ENCODE data around the gene CEP63.
"Not testable (repeated sequence)": the region's sequence is repeated elsewhere in the genome, so short reads cannot be mapped to it uniquely, and the experiment has no call there.

CEP63 gene

DNA sequence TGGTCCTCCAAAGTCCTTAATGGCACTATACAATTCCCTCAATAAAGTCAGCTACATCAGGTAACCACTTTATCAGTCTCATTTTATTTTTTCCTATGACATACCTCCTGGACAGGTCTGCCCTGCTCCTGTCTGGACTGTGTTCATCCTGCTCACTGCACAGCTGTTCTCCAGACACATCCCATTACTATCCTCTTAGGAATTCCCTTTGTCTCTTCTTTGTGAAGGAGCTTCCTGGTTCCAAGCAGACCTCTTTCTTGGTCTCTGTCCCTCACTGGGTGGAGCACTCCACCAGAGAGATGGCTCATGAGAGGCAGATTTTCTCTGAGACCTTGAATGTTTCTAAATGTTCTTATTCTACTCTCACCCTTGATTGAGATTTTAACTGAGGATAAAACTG is 104.9 kb downstream of the CEP63 start:
- peak; percentile 12 for DNase-seq

DNA sequence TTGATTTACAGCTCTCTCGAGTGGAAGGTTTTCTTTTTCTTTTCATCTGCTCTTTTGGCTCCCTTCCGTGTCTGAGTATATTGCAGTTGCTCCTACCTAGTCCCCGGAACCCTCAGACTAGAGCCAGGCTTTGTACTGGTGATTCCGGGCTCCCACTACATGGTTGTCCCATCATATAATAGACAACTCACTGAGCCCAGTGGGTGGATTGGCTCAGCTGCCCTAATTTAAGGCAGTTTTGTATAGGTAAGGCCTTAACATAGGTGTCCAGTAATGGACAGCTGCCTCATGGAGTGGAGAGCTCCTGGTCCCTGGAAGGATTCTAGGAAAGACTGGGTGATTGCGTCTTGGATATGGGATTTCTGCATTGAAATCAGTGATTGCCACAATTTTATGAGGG is 106.9 kb downstream of the CEP63 start:
- peak; percentile 15 for DNase-seq

DNA sequence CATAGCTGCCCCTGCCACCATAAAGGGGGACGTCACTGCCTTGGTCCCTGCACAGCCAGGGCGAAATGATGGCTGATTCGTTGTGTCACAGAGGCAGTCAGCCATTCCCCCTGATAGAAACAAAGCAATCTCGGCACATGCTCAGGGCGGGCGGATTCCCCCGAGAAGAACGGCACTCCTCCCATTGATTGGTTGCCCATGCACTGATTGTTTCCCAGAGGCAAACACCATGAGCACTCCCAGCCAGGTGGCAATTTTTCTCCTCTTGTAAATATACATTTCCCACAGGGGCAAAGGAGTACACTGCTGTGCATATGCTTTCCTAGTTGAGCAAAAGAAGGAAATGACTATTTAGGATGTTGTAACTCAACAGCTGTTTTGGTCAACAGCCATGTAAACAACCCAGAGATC is 108.5 kb downstream of the CEP63 start:
- peak; percentile 74 for DNase-seq

DNA sequence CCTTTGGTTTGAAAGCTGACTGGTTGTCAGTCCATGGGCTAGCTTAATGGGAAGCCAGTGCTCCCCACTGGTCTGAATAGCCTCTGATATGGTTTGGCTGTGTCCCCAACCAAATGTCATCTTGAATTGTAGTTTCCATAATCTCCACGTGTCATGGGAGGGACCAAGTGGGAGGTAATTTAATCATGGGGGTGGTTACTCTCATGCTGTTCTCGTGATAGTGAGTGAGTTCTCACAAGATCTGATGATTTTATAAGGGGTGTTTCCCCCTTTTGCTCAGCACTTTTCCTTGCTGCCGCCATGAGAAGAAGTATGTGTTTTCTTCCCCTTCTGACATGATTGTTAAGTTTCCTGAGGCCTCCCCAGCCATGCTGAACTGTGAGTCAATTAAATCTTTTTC is 109.1 kb downstream of the CEP63 start:
- not testable (repeated sequence) for DNase-seq

DNA sequence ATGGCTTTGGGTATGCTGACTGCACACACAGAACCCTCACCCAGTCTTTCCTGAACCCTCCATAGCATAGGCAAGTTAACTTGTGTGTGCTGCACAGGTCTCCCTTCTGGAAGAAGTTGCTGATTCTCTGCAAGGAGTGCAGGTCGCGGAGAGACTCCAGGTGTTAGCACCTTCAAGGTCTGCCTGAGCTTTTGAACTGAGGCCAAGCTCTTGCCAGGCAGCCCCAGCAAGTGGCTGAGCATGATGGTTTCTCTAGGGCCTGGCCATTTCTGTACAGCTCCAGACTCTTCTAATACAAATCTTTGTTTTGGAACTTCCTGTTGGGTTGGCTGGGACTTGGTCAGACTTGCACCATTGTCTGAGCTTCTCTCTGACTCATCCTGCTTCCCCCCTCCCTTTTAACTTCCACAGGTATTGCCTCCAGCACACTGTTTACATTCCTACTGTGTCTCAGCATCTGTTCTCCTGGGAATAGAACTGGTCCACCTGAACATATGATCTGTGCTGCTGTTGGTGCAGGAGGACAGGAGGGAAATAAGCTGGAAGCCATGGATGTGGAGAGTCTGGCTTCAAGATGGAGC is 111.6 kb downstream of the CEP63 start:
- DNase-seq, result no peak

DNA sequence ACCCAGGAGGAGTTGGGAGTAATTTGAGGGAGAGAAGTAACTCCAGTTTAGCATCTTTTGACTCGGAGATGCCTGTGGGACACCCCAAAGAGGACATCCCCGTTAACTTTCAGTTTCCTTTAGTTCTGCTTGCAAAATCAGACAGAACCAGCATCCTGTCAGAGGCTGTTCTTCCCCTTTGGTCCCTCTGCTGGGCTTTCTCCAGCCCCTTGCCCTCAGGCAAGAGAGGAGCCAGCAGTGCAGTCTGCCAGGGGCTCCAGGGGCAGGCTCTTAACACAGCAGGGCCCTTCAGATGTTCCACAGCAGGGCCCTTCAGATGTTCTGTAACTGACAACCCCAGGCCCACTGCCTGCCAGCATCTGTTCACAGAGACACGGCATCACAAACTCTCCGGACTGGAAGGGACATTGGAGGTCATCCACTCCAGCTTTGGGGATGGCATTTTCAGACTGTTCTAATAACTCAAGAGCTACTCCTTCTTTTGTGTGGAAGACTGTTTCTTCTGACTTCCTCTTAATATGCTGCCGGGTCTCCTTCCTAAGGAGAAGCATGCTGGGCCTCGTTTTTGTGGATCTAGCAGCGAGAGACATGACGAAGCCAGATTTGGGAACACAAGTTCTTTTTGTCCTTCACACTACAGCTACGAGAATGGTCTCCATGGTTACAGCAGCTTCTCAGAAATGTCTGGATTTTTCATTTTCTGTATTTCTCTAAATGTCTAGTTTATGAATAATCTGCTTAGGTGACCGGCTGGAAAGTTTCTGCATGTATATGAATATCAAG is 113.1 kb downstream of the CEP63 start:
- DNase-seq, result peak; percentile 67

DNA sequence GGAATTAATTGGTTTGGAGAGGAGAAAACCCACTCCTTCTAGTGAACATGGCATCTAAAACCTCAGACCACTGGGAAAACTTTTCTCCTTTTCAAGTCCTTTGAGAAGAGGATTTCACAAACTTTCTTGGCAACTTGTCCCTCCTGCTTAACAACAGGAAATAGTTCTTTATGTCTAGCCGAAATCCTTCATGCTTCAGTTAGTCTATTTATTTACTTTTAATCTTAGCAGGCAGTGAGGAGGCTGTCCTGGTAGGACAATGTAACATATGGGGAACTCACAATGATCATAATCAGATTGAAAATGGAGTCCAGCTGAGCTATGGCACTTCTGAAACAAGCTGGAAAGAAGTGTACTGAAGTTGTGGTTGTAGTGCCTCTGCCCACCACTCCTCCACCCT is 114.3 kb downstream of the CEP63 start:
- DNase-seq, result no peak

DNA sequence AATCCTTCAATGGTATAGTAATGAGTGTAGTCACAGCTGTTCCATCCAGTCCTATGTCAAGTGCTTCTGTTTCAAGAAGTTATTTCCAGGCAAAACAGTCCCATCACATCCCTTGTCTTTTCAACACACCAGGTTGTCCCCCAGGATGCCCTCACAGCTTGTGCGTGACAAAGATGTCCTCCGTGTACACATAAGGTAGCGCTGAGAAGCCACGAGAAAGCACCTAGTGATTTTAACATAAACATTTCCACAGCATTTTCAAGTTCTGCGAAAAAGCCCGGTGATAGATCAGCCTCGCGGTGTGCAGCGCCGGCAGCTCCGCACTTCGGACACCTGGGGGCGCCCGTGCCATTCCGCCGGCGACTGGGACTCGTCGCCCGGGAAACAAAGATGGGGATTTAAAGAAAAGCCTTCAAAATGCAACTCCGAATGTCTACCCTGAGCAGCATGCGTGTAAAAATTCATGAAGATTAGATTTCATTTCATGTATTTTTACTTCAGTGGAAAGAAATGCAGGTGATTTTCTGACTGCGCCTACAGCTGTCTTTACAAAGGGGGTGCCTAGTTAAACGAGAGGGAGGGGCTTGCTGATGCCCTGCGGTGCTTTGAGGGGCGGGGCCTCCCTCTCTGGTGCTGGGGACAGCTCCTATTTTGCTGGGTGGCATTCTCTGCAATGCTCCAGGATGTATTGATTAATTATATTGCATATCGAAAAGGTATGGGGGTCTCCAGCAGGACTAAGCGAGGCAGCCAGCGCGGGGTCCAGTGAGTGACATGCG is 115.0 kb downstream of the CEP63 start:
- peak; percentile 91 for DNase-seq

DNA sequence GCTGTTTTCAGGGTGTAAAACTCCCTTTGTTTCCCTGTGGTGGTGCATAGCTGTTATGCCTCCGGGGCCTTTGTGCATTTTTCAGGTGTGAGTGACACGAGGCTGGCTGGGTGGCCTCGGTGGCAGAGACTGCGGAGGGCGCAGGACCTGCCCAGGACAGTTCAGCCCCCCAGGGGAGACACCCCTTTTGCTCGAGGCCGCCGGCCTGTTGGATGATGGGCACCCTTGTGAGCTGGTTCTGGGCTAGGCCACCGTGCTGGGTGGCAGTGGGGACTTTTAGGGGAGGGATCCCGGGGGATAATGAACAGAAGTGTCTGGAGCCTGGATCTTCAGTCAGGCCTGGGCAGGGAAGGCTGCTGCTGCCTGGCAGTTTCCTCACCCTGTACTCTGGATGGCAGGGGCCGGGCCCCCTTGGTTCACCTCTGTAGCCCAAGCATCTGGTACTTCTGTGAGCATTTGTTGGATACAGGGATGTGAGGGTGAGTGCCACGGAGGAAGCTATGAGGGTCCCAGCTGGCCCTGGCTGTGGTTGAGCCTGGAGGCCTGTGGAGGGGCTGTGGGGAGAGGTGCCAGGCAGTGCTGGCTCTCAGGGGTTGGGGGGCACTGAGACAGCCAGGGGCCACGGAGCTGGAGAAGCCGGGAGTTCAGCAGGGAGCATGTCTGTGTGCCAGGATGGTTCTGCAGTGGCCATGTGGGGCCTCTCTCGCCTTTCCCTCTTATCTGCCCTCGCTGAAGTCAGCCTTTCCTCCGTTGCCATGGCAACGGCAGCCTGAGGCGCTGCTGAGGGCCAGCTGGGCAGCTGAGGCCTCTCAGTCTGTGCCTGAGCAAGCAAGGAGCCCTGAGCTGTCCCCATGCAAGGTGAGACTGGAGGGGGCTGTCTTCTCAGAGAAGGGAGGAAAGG is 115.9 kb downstream of the CEP63 start:
- peak; percentile 92 for DNase-seq

DNA sequence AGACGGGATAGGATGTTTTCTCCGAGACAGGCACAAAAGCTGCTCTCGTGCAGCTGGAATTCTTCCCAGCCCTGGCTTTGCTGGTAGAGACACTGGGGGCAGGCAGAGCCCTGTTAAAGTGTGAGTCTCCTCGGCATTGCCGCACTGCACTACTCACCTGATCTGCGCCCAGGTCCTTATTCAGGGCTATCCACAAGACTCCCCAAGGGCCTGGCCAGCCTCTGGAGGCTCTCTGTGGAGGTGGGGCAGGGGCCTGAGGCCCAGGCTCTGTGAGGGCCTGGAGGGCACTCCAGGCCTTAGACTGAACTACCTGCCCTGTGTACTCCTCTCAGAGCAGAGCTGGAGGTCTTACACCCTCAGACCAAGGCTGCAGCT is 116.6 kb downstream of the CEP63 start:
- no peak for DNase-seq

DNA sequence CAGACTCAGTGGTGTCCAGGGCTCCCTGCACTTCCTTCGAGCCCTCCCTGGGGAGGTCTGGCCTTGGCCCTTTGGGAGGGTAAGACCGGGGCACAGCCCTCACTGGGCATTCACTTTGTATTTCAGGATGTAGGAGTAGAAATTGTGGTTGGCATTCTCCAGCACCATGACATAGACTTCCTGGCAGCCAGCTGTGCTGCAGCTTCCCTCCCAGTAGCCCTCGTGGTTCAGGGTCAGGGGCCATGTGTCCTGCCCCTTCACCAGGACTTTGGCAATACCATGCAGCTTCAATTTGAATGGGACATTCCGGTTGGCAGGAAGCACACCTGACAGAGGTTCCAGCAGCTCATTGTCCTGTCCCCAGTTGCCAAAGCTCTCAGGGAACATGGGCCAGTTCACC is 117.6 kb downstream of the CEP63 start:
- no peak for DNase-seq

DNA sequence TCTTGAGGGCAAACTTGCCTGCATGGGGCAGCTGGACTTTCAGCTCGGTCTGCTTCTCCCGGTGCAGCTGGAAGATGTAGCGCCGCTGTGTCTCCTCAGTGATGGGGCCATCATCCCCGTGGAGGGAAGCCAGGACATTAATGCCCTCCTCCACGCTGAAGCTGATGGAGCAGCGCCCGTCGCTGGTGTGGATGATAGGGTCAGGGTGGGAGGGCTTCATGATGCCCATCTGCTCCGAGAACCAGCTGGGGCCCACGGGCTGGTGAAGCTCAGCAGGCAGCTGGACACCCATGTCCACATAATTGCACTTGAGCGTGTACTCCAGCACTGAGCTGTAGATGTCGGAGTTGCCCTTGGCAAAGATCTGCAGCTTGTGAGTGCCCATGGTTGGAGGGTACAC is 118.1 kb downstream of the CEP63 start:
- no peak for DNase-seq

DNA sequence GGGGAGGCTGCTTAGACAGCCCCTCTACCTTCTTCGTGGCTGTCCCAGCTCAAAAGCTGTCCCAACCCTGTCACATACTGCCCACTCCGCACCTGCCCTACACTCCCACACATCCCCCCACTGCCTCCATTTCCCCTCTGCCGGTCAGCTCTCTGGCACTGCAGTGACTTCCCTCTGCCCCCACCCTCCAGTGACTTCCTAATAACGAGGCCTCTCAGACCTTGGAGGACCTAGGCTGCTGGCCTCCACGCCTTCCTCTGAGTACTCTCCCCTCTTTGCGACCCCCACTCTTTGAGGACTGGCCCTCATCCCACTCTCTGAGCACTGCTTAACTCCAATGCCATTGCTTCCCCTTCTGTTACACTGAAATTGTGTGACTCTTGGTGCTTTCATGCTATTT is 119.7 kb downstream of the CEP63 start:
- DNase-seq, result no peak

DNA sequence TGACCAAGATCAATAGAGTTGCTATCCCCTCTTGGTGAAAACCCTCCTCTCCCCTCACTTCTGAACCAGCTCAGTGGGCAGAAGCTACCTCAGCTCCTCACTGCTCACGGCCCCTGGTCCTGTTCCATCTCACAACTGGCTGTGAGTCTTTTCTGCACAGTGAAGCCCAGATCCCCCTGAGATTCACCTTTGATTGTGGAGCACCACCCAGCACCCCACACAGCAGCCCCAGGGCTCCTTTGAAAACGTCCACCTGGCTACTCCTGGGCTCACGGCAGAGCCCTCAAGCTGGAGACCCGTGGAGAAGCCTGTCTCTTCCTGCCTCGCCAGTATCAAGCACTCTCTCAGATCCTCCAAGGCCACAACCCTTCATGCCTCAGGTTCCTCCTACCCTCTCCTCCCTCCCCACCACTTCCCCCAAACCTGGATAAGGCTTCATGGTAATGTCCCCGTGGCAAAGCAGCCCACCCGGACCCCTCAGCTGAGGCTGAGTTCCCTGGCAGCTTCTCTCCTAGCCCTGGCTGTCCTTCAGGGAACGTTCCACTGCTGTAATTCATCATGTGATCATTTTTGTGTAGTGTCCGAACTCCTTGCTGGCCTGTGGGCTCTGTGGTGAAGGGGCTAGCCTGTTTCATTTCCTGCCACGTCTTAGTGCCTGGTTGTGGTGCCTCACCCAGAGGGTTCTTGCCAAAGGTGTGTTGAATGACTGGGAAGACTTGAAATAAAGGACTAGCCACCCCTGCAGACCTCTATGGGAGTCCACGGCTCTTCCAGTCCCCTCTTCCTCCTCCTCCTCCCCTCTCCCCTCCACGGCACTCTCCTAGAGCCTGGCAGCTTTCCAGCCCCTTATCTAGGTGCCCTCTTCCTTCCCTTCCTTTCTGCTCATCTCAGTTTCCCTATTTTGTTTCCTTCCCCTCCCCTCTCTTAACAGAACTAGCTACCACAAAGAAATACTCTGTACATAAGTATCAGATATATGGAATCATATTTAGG is 120.5 kb downstream of the CEP63 start:
- no peak for DNase-seq

DNA sequence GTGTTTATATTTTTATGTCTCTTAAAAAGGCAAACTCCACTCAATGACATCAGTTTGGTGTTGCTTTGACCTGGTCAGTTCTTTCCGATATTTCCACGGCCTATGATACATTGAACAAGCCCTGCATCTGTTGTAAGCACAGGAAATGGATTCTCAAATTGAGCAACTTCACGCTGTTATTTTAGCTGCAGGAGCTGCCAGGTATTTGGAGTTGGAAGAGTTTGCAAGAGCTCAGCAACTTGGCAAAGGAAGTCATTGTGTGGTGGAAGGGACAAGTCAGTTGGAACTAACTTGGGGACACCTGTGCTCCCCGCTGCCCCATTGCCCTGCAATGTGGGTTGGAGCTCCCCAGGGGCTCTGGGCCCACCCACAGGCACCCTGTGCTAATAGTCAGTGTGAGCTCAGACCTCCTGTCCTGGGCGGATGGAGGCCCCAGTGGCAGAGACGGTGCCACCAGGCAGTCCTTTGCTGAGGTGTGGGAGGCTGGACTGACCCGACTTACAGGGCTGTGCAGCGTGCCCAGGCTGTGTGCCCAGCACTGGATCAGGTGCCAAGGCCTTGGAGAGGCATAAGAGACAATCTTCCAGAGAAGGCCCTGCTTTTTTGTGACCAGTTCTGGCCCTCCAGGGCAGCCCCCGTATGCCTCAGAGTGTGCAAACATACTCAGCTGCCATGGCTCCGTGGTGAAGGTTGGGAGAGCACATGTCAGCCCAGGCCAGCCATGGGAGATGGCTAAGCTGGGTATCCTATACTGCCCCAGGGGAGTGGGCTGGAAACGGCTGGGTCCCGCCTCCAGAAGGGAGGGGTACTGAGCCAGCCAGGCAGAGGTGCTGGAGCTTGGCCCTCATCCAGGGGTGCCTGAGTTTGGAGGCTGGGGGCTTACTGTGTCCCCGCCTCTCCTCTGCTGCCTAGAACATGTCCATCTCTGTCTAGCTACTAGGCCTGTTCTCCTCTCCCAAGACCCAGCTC is 121.5 kb downstream of the CEP63 start:
- no peak for DNase-seq

DNA sequence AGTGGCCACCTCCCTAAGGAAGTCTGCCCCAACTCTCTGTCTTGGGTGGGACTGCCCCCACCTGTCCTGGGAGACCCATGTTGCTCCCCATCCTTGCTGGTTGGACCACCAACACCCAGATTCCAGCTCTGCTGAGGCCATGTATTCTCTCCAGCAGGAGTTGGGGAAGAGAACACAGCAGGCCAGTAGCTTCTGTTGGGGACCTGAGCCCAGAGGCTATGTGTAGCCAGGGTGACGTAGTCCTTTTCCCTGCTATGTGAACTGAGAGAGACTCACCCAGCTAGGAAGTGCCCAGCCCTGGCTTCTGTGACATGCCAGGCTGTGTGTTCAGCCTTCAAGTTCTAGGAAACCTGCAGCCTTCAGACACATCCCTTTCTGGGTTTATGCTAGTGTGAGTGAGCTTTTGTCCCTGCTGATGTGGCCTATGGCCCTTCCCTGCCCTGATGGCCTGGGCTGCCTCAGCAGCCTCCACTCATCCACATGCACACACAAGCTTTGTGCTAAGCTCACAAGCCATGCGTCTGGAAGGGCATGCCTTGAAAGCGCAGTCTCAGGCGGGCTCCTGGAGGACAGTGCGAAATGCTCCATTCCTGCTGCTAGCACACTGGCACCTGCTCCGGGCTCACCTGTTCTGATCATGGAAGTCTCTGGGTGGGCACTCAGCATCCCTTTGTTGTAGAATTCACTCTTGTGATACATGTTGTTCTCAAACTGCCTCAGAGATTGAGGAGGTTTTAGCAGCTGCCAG is 122.3 kb downstream of the CEP63 start:
- peak; percentile 8 for DNase-seq

DNA sequence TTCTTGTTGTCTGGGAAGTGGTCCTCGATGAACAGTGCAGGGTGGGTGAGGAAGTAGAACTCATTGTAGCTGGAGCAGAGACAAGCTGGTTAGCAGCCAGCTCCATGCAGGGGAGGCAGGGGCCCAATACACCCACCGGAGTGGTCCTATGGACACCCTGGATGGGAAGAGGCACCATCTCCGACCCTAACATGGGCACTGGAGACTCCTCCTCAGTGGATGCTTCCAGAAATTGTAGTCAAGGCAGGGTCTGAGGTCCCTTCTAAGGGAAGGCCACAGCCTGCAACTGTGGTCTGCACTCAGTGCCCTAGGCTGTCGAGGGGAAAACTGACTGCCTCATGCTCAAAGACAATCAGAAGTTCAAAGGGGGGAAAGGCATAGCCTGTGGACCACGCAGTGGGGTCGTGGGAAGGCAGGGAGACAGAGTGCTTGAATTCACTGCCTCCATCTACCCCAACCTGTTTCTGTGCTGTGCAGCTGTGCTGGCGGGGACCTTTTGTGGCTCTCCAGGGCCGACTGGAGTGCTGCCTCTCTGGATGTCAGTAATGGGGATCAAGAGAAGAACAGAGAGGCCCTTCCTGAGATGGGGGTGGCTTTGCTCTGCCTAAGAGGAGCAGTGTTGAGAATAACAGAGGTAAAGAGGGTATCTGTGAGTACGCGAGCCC is 123.0 kb downstream of the CEP63 start:
- no peak for DNase-seq

DNA sequence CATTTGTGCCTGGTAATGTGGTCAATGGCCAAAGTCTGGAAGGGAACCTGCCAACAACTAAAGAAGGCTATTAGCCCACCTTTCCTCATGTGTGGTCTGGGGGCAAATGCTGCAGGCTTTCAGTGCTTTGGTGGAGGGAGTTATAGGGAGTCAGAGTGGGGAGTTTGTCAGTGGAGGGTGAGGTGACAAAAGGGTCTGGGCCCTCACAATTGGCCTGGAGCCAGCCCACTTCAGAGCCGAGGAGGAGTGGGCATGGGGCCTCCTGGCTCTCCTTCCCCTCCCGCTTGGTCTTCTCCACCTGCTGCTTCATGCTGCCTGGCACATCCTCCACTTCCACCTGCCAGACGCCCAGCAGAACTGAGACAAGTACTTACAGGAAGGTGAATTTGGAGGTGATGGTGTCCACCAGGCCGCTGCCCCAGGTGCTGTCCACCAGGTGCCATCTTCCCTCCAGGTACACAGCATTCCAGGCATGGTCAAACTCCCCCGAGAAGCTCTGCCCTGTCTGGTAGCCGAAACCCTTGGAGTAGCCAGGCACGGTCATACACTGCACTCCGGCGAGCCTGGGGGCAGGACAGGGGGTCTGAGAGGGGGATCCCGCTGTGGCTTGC is 124.1 kb downstream of the CEP63 start:
- DNase-seq, result peak; percentile 23
